SK-MEL-5 (cell line): ENCODE data around the gene BCL6B. TPM values are rescaled to one million over a fixed set of nuclear protein-coding genes. Genes with fewer than 3 reads are reported as not detected.
"Not testable (repeated sequence)": the region's sequence is repeated elsewhere in the genome, so short reads cannot be mapped to it uniquely, and the experiment has no call there.

Experiments used
- DNase-seq: peaks from one replicate; pipeline ENCODE4 v3.0.0-alpha.2; 2016; ENCODE audit warnings: low read depth, low spot score
- in situ Hi-C: cut with HindIII; loops from 2 replicates; pipeline ENCODE4 v1.10.0; 2016; ENCODE audit warnings: low sequenced_read_pairs, high pct_unique_total_duplicates, low pct_unique_long_range_greater_than_20kb
- total RNA-seq: library from RNA; depleted of rRNA; stranded (reverse); fragments of >200 nt; shearing (Covaris generic); gene quantifications from 2 replicates; pipeline ENCODE4 v1.2.3, GENCODE V29; 2014

The BCL6B gene
- total RNA-seq, 1 experiment from 2014 or later: not detected

DNA sequence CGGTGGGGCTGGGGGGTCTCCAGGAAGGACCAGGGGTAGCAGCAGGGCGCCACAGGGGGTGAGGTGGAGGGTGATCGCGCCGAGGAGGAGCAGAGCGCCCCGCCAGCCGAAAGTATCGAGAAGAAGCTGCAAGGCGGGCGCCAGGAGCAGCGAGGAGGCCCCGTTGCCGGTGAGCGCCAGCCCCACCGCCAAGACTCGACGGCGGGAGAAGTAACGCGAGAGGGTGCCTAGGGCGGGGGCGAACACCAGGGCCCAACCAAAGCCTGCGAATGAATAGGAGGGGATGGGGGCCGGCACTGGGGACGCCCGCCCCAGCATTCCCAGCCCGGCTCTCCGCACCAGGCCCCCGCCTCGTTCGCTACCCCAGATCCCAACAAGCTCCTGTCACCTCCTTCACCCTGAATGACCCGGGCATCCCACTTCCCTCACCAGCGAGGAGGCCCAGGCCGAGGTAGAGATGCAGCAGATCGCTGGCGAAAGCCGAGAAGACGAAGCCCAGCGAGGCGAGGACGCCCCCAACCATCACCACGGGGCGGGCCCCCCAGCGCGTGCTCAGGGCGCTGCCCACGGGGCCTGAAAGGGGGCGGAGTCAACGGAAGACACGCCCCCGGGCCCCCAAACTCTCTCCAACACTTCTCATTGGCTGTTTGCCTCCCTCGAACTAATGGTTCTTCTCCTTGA lies 19.8 kb downstream of the BCL6B start:
- DNase-seq: no peak
- in situ Hi-C loops: no loop called here

DNA sequence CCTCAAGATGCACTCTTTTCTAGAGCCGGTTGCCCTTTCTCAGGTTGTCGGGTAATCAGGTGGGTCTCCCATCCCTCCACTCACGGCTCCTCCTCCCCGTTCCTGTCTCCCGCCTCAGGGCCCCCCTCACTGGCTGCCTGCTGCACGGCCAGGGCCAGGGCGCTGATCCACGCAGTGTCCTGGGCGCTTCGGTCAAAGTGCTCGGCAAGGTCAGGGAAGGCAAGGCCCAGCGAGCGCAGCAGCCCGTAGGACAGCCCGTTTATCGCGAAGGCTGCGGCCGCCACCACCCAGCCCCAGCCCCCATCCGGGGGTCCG lies 20.3 kb downstream of the BCL6B start:
- in situ Hi-C loops: no loop called here
- no peak for DNase-seq

DNA sequence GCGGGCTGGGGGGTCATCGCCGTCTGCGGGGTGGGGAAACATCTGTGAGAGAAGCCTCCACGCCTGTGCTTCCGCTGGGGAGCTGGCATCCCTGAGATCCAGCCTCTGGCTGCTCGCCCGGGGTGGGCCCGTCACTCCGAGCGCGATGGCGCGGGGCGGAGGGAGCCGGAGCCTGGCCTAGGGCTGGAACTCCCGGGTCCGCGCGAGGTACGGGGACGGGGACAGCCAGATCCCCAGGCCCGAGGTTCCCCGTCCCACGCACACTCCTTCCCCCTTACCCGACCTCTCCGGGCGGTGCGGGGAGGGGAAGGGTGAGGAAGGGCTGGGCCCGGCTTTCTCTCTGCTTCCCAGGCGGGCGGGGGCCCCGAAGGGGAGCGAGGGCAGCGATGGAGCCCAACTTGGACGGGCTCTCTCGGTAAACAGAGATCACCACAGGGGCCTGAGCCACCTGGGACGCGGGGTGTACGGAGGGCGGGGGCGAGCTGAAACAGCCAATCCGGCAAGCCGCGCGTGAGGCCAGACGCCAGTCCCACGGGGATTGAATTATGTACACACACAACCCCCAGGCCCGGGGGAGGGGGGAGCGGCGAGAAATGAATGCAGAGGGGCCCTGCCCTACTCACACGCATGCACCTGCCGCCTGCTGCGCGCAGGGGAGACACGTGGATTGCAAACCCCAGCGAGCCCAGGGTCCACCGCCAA lies 20.8 kb downstream of the BCL6B start, which contains the start of gene SLC16A11:
Gene SLC16A11, minus strand, starts transcription at position 596 of the 702 bp plus-strand sequence. Its CDS starts 579 bp downstream, at position 17.
- DNase-seq: no peak
- in situ Hi-C loops: no loop called here

DNA sequence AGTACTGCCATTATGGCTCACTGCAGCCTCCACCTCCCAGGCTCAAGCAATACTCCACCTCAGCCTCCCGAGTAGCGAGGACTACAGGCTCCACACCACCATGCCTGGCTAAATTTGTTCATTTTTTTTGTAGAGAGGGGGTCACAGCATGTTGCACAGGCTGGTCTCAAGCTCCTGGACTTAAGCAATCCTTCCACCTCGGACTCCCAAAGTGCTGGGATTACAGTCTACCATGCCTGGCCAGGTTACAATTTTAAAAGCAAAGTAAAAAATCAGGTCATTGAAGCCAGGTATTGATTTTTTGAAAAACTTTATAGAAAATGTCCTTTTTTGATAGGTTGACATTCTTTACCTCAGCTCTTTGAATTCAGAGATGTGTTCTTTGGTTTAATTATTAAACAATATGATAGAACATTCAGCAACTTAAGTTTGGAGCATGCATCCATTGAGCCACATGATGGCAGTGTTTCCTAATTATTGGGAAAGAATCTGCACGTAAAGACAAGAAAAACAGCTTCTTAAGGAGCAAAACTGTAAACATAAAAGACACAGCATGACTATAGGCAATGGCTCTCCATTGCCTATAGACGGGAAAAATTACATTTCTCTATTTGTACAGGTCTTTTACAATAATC lies 22.8 kb downstream of the BCL6B start:
- in situ Hi-C loops: no loop called here
- peak; percentile 75 for DNase-seq

DNA sequence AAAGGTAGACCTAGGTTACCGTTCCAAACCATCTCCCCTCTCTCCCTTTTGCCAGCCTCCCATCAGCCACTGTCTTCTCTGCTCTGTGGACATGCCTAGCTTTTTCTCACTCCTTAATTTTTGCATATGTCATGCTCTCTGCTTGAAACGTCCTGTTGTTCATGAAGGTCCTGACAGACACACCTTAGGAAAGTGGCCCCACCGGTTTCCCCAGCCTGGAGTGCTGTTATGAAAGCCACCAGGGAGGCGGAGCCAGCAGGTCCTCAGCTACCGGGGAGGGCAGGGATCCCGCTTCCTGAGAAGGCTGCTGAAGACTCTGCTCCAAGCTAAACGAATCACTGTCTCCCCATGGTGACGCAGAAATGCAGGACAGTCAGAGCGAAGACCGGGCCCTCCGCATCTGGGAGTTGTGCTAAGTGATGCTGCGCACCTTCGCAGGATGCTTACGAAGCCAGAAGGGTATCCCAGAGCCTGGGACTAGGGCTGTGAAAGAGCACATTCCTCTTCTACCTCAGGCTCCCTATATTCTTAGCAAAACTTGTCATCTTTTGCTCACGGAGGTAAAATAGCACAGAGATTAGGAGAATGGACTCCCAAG lies 23.4 kb downstream of the BCL6B start:
- no peak for DNase-seq
- in situ Hi-C loops: no loop called here

DNA sequence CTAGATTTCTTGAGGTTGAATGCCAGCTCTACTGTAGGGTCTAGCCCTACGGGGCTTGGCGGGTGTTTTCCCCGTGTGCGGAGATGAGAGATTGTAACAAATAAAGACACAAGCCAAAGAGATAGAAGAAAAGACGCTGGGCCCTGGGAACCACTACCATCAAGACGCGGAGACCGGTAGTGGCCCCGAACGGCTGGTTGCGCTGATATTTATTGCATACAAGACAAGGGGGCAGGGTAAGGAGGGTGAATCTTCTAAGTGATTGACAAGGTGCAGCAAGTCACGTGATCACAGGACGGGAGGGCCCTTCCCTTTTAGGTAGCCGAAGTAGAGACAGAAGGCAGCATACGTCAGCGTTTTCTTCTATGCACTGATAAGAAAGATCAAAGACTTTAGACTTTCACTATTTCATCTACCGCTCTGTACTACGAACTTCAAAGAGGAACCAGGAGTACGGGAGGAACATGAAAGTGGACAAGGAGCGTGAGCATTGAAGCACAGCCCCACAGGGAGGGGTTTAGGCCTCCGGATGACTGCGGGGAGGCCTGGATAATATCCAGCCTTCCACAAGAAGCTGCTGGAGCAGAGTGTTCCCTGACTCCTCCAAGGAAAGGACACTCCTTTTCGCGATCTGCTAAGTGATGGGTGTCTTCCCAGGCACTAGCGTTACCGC lies 24.0 kb downstream of the BCL6B start:
- in situ Hi-C loops, DNase-seq: not testable (repeated sequence)

DNA sequence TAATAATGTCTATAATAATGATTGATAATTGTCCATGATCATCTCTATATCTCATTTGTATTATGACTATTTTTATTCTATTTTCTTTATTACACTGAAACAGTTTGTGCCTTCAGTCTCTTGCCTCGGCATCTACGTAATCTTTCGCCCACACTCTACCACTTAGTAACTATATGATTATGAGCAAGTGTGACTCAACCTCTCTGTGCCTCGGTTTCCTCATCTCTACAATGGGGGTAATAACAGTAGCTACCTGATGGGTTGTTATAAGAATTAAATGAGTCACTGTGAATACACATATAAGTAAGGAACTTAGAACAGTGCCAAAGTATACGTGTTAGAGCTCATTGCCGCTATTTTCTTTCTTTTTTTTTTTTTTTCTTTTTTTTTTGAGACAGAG lies 24.7 kb downstream of the BCL6B start:
- in situ Hi-C loops: no loop called here
- DNase-seq: no peak

DNA sequence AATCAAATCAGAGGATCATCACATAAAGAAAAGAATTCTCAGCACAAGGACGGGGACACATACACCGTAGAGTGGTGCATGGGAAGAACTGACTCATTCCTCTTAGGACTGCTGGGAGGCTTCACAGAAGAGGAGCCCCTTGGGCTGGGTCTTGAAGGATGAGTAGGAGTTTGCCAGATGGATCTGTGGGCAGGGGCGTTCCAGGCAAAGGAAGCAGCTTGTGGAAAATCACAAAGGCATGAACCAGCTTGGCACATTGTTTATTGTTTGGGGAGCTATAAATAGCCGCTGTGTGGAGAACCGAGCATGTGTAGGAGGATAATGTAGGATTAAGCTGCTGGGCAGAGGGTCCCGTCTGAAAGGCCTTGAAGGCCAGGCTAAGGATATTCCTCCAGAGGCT lies 26.1 kb downstream of the BCL6B start:
- DNase-seq: peak; percentile 66
- in situ Hi-C loops: no loop called here

DNA sequence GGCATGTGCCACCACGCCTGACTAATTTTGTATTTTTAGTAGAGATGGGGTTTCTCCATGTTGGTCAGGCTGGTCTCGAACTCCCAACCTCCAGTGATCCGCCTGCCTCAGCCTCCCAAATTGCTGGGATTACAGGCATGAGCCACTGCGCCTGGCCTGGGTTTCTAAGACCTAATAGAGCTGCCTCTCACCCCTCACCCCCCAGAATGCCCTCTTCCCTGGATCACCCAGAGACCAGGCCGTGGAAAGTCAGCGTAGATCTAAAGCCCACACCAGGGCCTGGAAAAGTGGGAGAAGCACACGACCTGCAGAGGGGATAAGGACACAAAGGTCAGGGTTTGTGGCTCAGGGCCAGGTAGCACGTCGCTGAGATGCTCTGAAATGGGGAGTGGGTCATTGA lies 27.7 kb downstream of the BCL6B start:
- in situ Hi-C loops: not testable (repeated sequence)

DNA sequence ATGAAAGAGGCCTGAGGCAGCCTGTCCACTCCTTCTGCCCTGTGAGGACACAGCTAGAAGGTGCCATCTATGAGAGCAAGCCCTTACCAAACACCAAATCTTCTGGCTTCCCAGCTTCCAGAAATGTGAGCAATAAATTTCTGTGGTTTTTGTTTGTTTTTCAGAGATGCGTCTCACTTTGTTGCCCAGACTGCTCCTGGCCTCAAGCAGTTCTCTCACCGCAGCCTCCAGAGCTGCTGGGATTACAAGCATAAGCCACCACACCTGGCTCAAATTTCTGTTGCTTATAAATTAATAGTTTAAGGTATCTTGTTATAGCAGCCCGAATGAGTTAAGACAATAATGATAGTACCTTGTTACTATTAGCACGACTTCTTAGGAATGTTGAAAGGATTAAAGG lies 33.5 kb downstream of the BCL6B start:
- no peak for DNase-seq
- in situ Hi-C loops: no loop called here

More for the DNA sequence above, 27.7 kb downstream of the BCL6B start:
- DNase-seq: not testable (repeated sequence)

DNA sequence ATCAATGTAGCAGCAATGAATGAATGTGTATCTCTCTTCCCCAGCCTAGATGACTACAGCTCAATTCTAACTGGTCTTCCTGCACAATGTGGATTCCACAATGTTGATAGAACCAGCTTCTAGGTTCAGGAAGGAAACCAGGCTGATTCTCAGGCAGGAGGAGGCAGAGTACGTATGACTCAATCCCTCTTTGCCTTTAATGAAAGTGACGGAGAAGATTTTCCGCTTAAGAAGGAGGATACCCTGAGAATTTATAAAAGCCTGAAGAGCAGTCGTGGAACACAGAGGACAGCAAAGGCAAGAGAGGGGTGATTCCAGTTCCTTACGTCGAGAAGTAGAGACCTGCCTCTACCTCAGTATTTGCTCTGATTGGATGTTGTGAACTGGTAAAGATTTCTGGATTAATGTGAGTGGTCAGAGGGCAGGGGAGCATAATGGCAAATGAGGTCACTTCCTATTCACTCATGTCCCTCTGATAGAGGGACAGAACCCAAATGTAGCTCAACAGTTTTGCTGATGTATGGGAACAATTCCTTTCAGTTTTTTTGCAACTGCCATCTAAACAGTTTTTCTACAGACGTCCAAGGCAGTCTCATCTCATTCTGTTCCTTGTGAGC lies 36.1 kb downstream of the BCL6B start:
- DNase-seq: no peak
- in situ Hi-C loops: no loop called here

DNA sequence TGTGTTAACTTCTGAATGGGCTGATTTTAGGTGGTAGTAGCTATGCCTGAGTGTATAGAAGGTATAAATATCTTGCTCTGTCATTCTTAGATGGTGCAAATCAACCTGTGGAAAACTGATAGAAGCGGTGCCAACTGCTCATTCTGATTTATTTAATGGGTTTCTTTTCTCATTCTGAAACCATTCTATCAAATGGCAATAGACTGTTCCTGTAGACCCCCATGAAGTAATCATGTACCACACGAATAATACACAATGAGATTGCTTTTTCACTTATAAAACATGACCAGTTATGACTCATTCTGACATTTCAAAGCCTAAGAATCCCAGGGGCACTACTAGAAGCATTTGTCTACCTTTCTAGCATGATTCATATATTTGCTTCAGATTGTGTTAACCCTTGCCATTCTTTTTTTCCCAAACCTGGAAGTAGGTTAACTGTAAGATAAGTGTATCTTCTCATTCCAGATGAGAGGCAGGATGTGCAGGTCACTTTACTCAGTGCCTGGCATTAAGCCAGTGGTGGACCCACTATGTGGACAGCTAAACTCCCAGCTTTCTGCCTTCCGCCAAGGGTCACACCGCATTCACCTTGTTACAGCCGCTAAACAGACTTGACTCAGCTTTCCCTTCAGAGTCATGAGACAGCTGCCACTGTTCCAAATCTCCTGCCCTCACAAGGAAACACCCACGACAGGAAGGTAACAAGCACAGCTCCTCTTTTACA lies 37.5 kb downstream of the BCL6B start:
- in situ Hi-C loops: no loop called here
- DNase-seq: peak; percentile 82

DNA sequence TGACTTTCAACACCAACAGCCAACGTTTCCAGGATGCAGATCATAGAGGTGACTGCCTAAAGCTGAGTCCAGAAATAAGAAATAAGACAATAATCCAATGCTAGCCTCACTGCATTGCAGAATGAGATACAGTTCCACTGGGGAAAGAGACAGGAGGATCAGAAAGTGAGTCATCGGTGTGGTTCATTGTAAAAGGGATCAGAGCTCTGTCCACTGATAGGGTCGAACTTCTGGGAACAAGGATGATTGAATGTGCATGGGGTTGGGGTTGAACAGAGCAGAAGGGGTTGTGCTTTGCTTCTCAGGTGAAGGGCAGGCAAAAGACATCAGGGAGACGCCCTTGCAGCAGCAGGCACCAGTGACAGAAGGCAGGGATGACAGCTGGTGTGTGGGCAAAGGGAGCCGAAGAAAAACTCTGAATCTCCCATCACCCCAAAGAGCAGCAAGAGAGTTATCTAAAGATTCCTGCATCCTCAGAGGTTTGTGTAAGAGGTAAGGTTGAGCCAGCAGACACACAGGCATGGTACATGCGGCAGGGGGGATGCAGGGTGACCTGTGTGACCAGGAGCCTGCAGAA lies 40.8 kb downstream of the BCL6B start:
- in situ Hi-C loops: no loop called here
- no peak for DNase-seq

DNA sequence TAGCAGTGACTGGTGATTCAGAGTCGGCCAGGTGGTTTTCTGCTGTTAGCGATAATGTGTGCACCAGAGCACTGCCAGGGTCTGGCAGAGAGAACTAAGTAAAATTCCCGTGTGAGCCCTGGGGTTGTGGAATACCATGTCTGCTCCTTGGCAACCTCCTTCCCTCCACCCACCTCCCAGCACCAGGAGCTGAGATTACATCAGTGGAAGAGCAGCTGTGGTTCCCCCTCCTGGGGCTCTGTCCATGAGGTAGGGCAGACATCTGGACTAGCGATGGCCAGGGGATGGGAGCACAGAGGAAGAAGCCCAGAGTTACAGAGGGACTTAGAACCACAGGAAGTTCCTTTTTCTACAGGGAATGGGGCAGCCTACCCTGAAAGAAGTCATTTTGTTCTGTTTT lies 41.4 kb downstream of the BCL6B start:
- DNase-seq: no peak
- in situ Hi-C loops: no loop called here

DNA sequence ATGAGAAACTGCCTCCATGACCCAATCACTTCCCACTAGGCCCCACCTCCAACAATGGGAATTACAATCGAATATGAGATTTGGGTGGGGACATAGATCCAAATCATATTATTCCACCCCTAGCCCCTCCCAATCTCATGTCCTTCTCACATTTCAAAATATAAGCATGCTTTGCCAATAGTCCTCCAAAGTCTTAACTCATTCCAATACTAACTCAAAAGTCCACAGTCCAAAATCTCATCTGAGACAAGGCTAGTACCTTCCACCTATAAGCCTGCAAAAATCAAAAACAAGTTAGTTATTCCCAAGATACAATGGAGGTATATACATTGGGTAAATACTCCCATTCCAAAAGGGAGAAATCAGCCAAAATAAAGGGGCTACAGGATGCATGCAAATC lies 44.3 kb downstream of the BCL6B start:
- in situ Hi-C loops: no loop called here
- no peak for DNase-seq

DNA sequence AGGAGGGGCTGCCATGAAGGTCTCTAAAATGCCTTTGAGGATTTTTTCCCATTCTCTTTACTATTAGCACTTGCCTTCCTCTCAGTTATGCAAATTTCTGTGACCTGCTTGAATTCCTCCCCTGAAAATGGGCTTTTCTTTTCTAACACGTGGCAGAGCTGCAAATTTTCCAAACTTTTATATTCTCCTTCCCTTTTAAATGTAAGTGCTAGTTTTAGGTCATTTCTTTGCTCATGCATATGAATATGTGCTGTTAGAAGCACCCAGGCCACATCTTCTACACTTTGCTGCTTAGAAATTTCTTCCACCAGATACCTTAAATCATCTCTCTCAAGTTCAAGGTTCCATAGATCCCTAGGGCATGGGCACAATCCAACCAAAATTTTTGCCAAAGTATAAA lies 45.4 kb downstream of the BCL6B start:
- DNase-seq: no peak
- in situ Hi-C loops: no loop called here

DNA sequence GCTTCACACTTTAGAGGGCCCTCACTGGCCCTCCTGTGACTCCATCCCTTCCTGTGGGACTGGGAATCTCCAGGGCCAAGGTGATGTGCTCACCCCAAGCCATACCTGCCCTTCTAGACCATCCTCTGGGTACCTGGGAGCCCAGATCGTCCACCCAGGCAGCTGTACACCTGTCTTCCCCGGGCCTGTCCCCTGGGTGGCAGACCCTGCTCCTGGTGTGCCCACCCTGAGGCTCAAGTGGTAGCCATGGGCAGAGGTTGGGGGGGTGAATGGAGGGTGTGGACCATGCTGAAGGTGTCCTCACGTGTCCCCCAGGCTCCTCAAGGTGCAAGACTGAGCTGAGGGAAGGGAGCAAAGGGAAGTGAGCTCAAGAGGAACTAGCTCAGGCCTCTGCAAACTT lies 47.9 kb downstream of the BCL6B start:
- in situ Hi-C loops: no loop called here
- DNase-seq: no peak
